Measurements from ENCODE around the gene GATD1.
A peak's percentile ranks its signal among the peaks of the same experiment; 100 is the strongest.

The GATD1 gene

DNA sequence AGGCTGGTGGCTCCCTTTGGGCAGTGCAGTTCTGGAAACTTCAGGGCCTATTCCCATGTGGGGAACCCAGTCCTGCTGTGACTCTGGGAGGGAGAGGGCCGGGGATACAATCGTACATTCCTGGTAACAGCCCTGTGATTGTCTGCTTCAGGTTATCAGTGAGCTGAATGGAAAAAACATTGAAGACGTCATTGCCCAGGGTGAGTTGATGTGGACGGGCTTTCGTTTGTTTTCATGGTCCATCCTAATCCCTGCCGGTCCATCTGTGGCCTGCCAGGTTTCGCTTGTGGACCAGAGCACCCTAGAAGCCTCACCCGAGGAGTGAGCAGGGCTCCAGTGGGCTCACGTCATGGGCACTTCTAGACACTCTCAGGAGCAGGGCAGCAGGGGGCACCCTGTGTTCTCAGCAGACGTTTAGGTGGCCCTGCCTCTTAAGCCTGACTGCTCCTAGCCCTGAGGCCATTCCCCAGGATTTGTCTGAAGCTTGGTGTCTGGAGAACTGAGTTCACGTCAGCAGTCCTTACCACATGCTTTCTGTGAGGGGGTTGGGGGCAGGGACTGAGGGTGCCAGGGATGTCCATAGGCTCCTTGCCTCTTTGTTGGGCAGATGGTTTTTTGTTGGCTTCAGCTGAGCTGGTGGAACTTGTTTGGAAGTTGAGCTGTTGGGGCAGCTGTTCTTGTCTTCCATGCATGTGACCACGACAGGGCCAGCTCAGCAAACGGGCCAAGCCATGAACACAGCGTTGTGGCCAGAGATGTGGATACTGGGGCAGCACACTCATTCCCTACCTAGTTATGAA, 34.4 kb upstream of the GATD1 start:
- no peak for DNase-seq

DNA sequence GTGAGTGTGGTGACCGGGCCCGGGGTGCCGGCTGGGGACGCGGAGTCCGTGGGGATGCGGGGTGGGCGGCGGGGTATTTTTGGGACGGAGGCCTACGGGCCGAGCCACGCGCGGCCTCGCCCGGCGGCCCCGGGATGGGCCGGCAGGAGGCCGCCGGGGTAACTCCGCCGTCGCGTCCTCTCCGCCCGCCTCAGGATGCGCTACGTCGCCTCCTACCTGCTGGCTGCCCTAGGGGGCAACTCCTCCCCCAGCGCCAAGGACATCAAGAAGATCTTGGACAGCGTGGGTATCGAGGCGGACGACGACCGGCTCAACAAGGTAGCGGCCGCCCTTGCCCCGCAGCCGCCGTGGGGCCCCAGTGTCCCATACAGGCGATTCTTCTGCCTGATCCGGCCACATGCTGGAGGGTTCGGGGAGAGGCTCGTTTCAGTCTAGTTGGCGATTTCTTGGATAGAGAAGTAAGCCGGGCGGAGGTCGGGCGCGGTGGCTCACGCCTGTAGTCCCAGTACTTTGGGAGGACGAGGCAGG, 32.8 kb upstream of the GATD1 start:
- no peak for DNase-seq

DNA sequence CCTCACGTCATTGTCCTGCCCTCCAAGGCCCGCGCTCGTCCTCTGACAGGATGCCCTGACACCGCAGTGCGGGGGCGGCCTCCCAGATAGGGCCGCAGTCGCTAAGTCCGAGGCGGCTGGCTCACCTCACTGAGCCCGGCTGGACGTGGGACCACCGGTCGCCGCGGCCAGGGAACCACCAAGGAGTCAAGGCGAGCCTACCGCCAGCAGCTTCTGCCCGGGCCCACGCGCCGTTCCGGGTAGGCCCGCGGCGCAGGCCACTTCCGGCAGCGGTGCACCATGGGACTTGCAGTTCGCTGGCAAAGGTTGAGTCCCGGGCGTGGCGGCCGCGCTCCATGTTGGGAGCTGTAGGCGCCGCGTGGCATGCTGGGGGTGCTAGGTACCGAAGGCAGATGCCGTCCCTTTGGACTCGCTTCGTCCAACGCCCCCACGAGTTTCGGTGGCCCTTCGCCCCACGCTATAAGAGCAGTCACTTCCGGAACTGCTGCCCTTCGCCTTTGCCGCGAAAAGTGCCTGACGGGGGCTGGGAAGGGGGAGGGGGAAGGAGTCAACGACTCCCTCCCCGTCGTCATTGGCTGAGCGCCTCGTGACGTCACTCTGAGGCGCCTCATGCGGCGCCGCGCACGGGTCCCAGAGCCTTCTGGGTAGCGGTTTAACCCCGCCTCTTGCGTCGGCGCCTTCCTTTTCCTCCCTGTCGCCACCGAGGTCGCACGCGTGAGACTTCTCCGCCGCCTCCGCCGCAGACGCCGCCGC, 32.2 kb upstream of the GATD1 start, which contains the start of gene RPLP2:
RPLP2 (plus strand) TSS at position 681 of the 753 bp plus-strand sequence. CDS start 268 bp downstream, outside the sequence.
- peak; percentile 99 for DNase-seq

DNA sequence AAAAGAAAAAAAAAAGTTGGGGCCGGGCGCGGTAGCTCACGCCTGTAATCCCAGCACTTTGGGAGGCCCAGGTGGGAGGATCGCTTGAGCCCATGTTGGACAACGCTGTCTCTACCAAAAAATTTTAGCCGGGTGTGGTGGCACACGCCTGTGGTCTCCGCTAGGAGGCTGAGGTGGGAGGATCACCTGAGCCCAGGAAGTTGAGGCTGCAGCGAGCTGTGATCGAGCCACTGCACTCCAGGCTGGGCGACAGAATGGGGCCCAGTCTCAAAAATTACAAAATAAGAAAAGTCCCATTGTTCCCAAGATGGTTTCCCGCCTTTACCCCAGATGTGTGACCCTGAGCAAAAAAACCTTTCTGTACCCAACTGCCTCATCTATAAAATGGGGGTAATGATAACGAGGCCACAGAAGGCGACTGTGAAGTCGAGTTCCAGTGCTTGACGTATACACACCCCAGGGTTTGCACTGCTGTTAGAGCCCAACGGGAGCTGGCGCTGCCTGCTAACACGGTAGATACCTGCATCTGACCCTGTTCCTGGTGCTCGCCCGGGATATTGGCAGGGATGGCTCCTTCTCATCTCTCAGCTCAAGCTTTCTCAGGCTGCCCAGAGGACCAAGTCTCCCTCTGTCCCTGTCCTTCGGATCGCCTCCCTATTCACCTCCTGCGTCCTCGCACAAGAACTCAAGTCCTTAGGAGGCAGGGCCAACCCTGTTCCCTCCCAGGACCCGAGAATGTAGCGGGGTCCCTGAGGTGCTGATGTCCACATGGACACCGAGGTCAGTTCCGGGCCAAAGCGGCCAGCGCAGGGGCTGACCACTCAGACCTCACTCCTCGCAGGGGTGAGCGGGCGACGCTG, 31.4 kb upstream of the GATD1 start:
- no peak for DNase-seq

DNA sequence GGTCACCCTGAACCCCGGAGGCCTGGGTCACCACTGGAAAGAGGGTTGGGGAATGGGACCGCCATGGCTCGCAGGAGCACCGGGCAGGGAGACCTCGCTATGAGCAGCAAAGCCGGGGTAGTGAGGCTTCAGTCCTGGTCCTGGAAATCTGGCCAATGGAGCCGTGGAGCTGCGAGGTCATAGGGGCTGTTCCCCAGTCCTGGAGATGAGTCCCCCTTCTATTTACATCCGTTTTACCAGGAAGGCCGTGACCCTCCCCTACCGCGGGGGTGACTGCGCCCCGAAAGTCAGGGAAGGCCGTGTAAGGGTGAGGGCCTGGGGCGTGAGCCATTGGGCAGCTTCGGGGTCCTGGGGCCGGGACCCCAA, 27.3 kb upstream of the GATD1 start:
- DNase-seq: no peak

DNA sequence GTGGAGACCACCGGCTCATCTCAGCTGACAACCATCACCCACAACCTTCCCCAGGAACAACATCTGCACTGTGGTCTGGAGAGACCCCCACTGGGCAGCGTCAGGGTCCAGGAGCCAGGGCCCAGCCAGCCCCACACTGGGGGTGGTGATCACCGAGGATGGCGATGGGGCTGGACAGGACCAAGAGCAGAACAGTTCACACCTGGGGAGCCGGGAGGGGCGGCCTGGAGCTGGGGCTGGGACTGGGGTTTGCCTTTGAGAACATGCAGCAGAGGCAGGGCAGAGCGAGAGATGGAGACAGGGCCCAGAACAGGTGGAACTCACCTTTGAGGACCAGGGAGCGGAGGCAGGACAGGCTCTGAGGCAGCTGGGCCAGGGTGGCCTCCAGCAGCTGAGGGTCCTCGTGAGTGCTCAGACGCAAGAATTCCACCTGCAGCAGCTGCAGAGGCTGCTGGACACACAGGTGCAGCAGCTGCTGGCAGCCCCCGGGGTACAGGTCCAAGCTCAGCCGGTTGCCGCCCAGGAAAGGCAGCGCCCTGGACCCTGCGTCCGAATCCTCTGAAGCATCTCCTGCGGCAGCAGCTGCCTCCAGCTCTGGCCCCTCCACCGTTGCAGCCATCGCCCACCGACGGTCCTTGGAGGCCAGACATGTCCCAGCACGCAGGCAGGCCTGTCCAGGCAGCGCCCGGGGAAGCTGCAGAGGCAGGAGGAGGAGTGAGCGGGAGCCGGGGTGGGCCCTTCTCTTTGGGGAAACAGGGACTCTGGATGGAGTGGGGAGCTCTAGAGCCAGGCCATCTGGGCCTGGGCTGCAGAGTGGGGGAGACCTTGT, 26.7 kb upstream of the GATD1 start:
- no peak for DNase-seq

DNA sequence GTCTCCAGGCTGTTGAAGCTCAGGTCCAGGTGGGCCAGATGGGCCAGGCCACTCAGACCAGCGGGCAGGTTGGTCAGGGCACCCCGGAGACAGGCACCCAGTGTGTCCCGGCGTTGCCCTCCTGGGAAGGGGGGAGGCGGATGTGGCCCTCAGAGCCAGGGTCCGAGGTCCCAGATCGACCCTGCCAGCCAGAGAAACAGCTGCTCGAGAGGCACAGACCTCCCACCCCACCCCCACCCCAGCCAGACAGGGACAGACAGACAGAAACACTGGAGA, 26.1 kb upstream of the GATD1 start:
- DNase-seq: no peak

DNA sequence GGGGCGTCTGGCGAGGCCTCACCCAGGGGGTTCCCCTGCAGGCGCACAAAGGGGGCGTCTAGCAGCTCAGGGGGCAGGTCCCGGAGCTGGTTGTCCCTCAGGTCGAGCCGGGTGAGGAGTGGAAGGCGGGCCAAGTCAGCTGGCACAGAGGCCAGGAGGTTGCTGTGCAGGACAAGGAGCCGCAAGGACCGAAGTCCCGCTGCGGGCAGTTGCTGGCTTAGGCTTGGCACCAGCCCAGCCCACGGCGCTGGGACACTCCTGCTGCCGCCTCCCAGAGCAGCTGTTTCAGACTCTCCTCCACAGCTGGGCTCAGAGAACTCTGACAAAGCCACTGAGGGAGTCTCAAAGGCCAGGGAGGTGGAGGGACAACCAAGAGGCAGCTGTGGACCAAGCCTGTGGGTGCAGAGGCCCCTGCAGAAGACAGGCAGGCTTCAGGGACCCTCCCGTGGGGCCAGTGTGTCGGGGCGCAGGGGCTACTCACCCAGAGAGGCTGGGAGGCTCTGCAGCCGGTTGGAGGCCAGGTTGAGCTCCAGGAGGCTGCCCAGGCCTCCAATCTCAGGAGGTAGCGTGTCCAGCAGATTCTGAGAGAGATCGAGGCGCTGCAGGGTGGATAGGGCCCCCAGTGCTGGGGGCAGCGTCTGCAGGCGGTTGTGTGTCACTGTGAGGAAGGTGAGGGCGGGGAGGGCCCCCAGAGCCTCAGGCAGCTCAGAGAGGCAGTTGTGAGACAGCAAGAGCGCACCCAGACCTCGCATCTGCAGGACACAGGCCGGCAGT, 25.6 kb upstream of the GATD1 start:
- no peak for DNase-seq

DNA sequence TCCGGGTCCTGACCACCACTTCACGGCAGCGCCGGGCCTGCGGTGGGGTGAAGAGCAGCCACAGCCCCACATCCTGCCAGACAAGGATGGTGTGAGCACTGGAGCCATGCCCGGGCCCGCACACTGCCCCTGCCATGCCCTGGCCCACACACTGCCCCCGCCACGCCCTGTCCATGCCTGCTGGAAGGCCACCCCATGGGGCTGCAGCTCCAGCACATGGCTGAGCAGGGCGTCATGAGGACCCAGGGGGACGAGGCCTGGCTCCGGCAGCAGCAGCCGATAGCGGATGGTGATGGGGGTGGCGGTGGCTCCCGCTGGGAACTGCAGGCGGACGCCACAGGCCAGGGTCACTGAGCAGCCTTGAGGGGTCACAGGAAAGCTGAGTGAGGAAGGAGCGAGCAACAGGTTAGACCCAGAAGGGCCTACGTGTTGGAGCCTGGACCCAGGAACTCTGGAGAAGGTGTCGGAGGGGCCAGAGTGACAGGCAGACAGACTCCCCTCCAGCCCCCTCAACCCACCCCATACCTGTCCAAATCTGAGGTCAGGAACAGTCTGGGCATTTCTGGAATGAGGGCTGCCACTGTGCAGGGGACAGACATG, 24.8 kb upstream of the GATD1 start:
- DNase-seq: no peak

DNA sequence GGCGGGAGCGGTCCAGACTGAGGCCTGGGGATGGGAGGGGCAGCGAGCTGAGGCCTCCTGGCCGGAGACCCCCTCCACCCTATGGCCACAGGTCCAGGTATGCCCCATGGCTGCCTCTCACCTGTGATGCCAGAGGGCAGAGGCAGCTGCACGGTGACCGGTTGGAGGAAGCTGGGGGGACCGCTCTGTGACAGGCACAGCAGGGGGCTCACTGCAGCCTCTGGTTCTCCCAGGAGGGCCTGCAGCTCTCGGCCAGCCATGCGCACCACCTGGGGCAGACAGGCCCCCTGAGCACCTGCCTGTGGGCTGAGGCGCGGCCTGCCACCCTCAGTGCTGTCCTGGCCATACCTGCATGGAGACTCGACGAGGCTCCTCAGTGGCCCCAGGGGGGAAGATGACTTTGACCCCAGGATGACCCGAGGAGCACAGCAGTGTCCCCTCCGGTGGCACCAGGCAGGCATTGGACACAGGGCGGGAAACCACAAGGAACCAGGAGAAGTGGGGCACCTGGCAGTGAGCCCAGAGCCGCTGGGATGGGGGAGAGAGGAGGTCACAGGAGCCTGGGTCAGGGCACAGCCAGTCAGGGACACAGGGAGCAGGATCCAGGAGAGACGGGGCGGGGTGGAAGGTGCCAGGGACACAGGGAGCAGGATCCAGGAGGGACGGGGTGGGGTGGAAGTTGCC, 24.0 kb upstream of the GATD1 start:
- DNase-seq: no peak

DNA sequence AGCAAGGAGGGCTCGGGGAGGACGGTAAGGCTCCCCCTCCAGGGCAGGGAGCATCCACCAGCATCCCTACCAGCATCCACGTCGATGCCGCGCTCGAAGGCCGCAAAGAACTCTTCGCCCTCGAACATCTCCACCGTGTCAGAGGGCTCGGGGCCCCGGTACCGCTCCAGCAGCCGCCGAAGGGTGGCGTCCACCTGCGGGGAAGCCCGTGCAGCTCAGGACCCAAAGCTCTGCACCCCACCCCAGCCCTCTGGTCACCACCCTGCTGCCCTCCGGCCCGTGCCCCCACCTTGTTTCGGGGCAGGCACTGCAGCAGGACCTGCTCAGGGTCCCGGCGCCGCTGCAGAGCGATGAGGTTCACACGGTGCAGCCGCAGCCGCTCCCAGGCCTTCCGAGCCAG, 23.2 kb upstream of the GATD1 start:
- DNase-seq: no peak

DNA sequence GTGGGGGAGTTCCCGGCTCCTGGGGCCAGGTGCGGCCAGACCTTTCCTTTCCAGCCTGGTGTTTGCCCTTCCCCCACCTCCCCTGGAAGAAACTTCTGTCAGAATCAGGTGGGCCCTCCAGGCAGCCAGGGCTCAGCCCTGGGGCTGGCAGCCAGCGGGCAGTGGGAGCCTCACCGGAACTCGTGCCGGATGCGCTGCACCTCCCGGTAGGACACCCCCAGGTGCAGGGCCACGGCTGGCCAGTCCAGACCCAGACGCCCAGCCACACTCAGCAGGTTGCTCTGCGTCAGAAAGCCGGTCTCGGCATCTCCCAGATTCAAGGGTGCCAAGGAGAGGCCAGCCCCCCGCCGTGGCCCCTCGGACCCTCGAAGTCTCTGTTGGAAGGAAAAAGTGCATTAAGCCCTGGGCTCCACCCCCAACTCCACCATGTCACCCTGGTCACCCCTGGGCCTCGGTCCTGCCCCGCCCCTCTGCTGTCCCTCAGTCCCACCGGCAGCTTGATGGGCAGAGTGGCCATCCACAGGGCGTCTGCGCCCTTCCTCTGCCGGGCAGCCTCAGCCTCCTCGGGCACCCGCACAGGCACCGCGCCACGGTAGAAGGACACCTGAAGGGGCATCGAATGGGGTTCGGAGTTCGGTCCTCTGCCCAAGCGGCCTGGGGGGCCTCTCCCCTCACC, 22.5 kb upstream of the GATD1 start:
- no peak for DNase-seq

DNA sequence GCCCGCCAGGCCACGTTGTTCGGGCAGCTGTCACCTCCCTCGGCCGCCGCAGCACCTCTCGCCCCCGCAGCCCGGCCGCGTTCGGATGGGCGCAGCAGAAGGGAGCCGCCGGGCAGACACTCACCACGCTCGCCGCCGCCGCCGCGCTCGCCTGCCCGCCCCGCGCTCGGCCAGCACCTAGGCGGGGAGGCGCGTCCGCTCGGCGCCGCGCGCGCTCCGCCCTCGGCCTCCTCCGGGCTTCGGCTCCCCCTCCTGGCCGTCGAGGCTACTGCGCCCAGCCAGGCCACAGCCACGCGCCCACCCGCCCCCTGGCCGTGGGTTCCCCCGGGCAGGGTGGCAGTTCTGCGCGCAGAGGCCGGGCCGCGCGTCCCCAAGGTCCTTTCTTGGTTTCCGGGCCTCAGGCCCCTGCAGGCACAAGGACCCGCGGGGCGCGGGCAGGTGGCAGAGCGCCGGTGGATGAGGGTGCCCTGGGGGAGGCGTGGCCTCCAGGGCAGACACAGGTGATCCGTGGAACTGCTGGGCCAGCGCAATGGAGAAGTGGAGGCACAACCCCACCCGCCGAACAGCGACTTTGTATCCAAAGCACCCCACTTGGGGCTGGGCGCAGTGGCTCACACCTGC, 20.9 kb upstream of the GATD1 start, which contains the start of gene SLC25A22:
SLC25A22 (minus strand) TSS at position 189 of the 621 bp plus-strand sequence. CDS start 3,275 bp downstream, outside the sequence.
- DNase-seq: peak; percentile 90

DNA sequence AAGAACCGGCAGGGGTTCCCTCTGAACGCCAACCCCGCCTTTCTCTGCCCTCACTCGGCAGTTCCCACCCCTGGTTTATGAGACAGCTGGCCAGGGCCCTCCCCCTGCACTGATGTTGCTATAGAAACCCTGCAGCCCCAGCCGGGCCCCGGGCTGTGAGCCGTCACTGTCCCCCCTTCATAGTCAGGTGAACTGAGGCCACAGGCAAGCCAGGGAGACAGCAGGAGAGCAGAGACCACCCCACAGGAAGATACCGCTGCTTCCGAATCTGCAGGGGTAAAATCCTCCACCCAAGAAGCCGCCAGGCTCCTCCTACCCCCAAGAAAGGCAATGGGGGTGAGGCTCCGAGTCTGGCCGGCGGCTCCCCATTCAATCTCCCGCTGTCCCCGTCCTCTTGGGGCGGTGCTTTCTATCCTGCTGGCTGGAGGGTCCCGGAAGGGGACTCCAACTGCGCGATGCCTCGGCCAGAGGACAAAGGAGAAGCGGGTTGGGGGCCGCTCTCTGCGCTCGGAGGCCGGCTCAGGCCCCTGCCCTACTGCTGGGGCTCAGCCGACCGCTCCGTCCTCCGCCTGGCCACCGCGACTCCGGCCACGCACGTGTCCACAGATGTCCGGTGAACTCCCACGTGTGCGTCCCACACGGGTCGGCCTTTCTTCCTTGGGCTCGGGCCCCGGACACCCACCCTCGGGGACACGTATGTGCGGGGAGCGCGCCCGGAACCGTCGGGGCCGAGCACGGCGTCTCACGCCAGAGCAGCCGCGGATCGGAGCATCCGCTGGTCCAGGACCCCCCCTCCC, 20.2 kb upstream of the GATD1 start:
- DNase-seq: peak; percentile 75

DNA sequence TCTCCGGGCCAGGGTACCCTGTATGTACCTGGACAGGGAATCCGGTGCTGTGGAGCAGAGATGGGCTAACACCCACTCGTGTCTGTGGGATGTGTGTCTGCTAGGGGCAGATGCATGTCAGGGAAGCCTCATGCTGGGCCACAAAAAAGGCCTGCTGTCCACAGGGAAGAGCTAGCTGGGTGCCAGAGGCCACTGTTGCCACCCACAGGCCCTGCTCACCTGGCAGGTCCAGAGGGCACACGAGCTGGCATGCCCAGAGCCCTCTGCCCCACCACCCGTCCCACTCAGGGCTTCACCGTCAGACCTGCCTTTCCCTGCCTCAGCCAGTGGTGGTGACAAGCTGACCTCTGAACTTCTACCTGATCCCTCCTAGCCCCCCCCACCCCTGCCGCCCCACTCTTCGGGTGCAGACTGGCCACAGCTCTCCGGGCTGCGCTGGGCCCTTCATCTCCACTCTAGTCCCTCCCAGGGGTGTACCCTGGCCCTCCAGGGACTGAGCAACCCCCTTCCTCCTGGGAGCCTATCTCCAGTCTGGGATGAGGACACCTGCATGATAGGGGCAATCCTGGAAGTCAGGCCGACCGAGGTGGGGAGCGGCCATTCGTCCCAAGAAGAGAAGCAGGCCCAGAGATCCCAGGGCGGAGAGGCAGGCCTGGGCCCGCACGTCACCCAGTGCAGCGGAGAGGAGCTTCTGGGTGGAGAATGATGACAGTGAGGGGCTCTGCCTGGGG, 19.4 kb upstream of the GATD1 start:
- no peak for DNase-seq

DNA sequence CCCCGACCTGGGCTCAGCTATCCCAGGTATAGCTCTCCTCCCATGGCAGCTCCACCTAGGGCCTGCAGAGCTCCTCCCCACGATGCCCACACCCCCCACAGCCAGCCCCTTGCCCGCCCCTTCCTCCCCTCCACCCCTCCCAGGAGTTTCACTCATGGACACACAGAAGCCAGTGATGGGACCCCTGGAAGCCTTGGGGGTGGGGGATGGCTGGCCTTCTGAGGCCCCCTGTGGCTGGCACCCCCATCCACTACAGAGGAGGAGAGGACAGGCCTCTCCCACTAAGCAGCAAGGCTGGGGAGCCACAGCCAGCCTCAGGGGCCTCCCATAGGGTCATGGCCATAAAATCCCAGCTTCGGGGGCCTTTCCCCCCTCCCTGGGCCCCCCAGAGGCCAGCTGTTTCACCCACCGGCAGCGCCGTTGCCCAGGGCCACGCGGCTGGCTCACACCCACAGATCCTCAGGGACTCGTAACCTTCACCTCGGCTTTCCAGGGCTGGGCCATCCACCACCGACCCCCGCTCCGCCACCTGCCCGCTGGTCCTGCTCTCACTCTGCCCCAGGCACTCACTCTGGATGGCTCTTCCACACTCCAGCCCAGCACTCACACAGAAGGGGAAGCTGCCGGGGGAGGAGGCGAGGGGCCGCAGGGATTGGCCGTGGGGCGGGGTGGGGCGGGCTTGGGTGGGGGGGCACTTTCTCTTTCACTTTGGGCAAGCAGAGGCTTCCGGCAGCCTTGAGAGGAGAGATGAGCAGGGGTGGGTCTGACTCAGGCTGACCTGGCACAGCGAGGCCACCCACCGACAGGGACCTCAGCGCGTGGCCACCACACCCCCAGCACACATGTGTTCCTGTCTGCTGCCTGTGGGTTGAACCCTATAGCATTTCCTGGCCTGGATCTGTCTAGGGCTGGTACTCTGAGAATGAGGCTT, 18.6 kb upstream of the GATD1 start:
- peak; percentile 69 for DNase-seq

Data from activated T-cell treated with anti-CD3 and anti-CD28 coated beads, Interleukin-2, amount 50 U/mL, for 1 hour (primary cell).